ENCODE results near the gene MCTP1.

Gene MCTP1

GRCh38 chr5:95027151-95027721 lies 257.7 kb downstream of the MCTP1 start:
- peak in 1 of 2 experiments; percentile 50 for DNase-seq (ENCODE audit: low read depth in 1 of 2, low spot score in 1 of 2)
- TF ChIP-seq, protein P1, sequence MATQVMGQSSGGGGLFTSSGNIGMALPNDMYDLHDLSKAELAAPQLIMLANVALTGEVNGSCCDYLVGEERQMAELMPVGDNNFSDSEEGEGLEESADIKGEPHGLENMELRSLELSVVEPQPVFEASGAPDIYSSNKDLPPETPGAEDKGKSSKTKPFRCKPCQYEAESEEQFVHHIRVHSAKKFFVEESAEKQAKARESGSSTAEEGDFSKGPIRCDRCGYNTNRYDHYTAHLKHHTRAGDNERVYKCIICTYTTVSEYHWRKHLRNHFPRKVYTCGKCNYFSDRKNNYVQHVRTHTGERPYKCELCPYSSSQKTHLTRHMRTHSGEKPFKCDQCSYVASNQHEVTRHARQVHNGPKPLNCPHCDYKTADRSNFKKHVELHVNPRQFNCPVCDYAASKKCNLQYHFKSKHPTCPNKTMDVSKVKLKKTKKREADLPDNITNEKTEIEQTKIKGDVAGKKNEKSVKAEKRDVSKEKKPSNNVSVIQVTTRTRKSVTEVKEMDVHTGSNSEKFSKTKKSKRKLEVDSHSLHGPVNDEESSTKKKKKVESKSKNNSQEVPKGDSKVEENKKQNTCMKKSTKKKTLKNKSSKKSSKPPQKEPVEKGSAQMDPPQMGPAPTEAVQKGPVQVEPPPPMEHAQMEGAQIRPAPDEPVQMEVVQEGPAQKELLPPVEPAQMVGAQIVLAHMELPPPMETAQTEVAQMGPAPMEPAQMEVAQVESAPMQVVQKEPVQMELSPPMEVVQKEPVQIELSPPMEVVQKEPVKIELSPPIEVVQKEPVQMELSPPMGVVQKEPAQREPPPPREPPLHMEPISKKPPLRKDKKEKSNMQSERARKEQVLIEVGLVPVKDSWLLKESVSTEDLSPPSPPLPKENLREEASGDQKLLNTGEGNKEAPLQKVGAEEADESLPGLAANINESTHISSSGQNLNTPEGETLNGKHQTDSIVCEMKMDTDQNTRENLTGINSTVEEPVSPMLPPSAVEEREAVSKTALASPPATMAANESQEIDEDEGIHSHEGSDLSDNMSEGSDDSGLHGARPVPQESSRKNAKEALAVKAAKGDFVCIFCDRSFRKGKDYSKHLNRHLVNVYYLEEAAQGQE (IDR thresholded peaks at IDR 0.05; ENCODE audit: insufficient replicate concordance, low read depth), result no peak
- TF ChIP-seq POLR2AphosphoS5 (IDR thresholded peaks at IDR 0.05; ENCODE audit: low read depth) (peak; percentile 58; the same call in 1 of the 2 replicates), GABPA (IDR thresholded peaks at IDR 0.05; ENCODE audit: low read depth) (no peak)
- Histone ChIP-seq H3K27ac (replicated peaks) (peak overlapping the region; percentile 80), H3K4me3 (replicated peaks; ENCODE audit: insufficient read depth, low read length) (no peak overlapping the region), H3K27me3 (ENCODE audit: insufficient read depth, poor library complexity, severe bottlenecking) (no peaks in the 10 kb centered on the region)

- Histone ChIP-seq H3K27ac (replicated peaks) (peak overlapping the region; percentile 80), H3K27me3 (ENCODE audit: insufficient read depth, poor library complexity, severe bottlenecking) (no peaks in the 10 kb centered on the region), H3K4me3 (replicated peaks; ENCODE audit: insufficient read depth, low read length) (no peak overlapping the region)
- TF ChIP-seq POLR2AphosphoS5 (IDR thresholded peaks at IDR 0.05; ENCODE audit: low read depth) (no peak), GABPA (IDR thresholded peaks at IDR 0.05; ENCODE audit: low read depth) (no peak), SPI1 (IDR thresholded peaks at IDR 0.05; ENCODE audit: borderline replicate concordance, low read depth) (no peak)
- TF ChIP-seq, protein P2, sequence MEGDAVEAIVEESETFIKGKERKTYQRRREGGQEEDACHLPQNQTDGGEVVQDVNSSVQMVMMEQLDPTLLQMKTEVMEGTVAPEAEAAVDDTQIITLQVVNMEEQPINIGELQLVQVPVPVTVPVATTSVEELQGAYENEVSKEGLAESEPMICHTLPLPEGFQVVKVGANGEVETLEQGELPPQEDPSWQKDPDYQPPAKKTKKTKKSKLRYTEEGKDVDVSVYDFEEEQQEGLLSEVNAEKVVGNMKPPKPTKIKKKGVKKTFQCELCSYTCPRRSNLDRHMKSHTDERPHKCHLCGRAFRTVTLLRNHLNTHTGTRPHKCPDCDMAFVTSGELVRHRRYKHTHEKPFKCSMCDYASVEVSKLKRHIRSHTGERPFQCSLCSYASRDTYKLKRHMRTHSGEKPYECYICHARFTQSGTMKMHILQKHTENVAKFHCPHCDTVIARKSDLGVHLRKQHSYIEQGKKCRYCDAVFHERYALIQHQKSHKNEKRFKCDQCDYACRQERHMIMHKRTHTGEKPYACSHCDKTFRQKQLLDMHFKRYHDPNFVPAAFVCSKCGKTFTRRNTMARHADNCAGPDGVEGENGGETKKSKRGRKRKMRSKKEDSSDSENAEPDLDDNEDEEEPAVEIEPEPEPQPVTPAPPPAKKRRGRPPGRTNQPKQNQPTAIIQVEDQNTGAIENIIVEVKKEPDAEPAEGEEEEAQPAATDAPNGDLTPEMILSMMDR (IDR thresholded peaks at IDR 0.05; ENCODE audit: insufficient read depth, low read length), result no peak
- TF ChIP-seq, protein P1 (IDR thresholded peaks at IDR 0.05; ENCODE audit: insufficient replicate concordance, low read depth), result no peak
- no peak for DNase-seq (ENCODE audit: low read depth in 1 of 2, low spot score in 1 of 2)
These were observed 258.2 kb downstream of the MCTP1 start for GRCh38 chr5:95026718-95027117.

GRCh38 chr5:95022967-95023695 lies 261.8 kb downstream of the MCTP1 start:
- H3K27ac ChIP-seq (replicated peaks), result no peak overlapping the region
- DNase-seq (ENCODE audit: low read depth in 1 of 2, low spot score in 1 of 2), result peak in 1 of 2 experiments; percentile 14
- H3K4me3 ChIP-seq (replicated peaks; ENCODE audit: insufficient read depth, low read length), result no peak overlapping the region
- no peaks in the 10 kb centered on the region for H3K27me3 ChIP-seq (ENCODE audit: insufficient read depth, poor library complexity, severe bottlenecking)
- TF ChIP-seq, protein P2 (IDR thresholded peaks at IDR 0.05; ENCODE audit: insufficient read depth, low read length), result no peak
- TF ChIP-seq SPI1 (IDR thresholded peaks at IDR 0.05; ENCODE audit: borderline replicate concordance, low read depth) (no peak), GABPA (IDR thresholded peaks at IDR 0.05; ENCODE audit: low read depth) (no peak), POLR2AphosphoS5 (IDR thresholded peaks at IDR 0.05; ENCODE audit: low read depth) (no peak)
- TF ChIP-seq, protein P1 (IDR thresholded peaks at IDR 0.05; ENCODE audit: insufficient replicate concordance, low read depth), result no peak
